Measurements from ENCODE around the gene NHSL1.
A peak's percentile ranks its signal among the peaks of the same experiment; 100 is the strongest.

NHSL1 gene

DNA sequence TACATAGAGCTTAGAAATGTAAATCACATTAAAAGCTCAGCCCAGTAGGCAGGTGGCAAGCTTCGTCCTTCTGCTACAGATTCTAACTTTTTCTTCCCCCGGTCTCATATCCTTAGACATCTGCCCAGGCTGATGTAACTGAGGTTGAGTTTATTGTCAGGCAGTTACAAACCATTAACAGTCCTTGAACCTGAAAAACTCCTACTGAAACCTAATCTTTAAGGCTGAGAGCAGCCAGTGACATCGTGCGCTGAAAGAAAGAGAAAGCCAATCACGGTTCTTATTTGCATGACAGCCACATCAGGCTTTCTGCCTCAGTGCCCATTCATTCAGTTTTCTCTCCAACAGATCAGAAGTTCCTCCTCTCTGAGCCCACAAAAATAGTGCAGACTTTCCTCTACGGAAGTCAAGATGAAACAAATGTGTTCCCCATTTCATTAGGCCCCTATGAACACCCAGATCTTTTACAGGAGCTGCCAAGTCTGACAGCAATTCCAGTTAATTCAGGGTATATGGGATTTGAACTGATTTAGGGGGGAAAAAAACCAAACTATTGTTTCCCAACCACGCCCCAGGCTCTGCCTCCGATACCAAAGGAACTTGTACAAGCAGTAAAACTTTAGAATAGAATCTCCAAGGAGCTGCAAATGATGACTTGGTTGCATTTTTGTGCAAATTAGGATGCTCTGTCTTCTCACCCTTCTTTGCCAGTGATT is at the start of gene NHSL1:
NHSL1 (minus strand) TSS at position 192 of the 716 bp plus-strand sequence. CDS start 204 bp downstream, outside the sequence.
- TF ChIP-seq CTCF (IDR thresholded peaks at IDR 0.05), result no peak
- peaks cover 22 to 36% of the 10 kb centered on the region in 2 experiments for H3K4me1 ChIP-seq (ENCODE audit: control insufficient read depth in 1 of 2, insufficient read depth in 1 of 2, low read depth in 1 of 2, low read length in 1 of 2)
- no peaks in the 10 kb centered on the region for H3K27me3 ChIP-seq
- peak within 1 kb of the TSS; percentile 61 for H3K27ac ChIP-seq
- H3K4me3 ChIP-seq (ENCODE audit: low read depth in 1 of 2, low read length in 1 of 2), result no peak within 1 kb of the TSS
- no peaks in the 10 kb centered on the region for H3K9me3 ChIP-seq
- no peaks in the 10 kb centered on the region for H3K36me3 ChIP-seq

GRCh38 chr6:138546733-138547185 is 47.5 kb upstream of the NHSL1 start:
- no peak for TF ChIP-seq CTCF (IDR thresholded peaks at IDR 0.05)
- no peak overlapping the region for H3K4me3 ChIP-seq (ENCODE audit: low read depth in 1 of 2, low read length in 1 of 2)
- H3K27ac ChIP-seq, result no peak overlapping the region
- H3K9me3 ChIP-seq, result no peaks in the 10 kb centered on the region
- no peaks in the 10 kb centered on the region for H3K27me3 ChIP-seq
- H3K36me3 ChIP-seq, result no peaks in the 10 kb centered on the region
- H3K4me1 ChIP-seq (ENCODE audit: control insufficient read depth in 1 of 2, insufficient read depth in 1 of 2, low read depth in 1 of 2, low read length in 1 of 2), result no peaks in the 10 kb centered on the region

DNA sequence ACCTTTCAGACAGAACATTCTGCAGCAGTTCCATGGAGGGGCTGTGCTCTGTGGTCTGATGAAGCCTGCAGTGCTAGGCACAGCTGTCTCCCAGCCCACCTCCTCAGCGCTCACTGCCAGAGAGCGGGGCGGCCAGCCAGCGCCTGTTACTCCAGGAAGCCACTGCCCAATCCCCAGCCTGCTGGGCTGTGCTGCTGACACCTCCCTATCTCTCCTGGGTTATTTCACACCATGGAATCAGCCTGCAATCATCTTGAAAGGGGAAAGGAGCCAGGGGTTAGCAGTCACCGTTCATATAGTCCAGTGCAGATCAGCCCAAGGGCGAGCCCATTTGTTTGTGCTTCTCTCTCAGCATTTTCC is 46.3 kb upstream of the NHSL1 start:
- Histone ChIP-seq H3K36me3 (no peaks in the 10 kb centered on the region), H3K27ac (no peak overlapping the region), H3K27me3 (no peaks in the 10 kb centered on the region), H3K4me3 (ENCODE audit: low read depth in 1 of 2, low read length in 1 of 2) (no peak overlapping the region), H3K4me1 (ENCODE audit: control insufficient read depth in 1 of 2, insufficient read depth in 1 of 2, low read depth in 1 of 2, low read length in 1 of 2) (no peaks in the 10 kb centered on the region), H3K9me3 (no peaks in the 10 kb centered on the region)
- no peak for TF ChIP-seq CTCF (IDR thresholded peaks at IDR 0.05)

DNA sequence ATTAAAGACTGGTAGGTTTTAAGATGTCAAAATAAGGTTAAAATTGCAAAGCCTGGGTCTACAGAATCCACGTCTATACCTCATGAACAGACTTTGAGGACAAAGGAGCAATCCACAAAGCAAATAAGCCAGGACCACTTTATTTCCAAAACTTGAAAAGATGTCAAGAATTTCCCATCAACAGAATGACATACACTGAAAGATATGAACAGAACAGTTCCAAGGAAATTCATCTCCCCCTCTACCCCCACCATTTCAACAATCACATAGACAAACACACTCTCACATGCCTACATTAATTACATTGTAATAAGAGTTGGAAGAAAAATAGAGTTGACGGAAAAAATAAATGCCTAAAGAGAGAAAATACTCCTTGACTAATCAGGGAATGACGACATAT is 45.2 kb upstream of the NHSL1 start:
- no peaks in the 10 kb centered on the region for H3K4me1 ChIP-seq (ENCODE audit: control insufficient read depth in 1 of 2, insufficient read depth in 1 of 2, low read depth in 1 of 2, low read length in 1 of 2)

GRCh38 chr6:138543657-138544056 is 44.4 kb upstream of the NHSL1 start:
- TF ChIP-seq CTCF (IDR thresholded peaks at IDR 0.05), result no peak
- Histone ChIP-seq H3K36me3 (no peaks in the 10 kb centered on the region), H3K4me3 (ENCODE audit: low read depth in 1 of 2, low read length in 1 of 2) (no peak overlapping the region), H3K27me3 (no peaks in the 10 kb centered on the region), H3K9me3 (no peaks in the 10 kb centered on the region), H3K27ac (no peak overlapping the region), H3K4me1 (ENCODE audit: control insufficient read depth in 1 of 2, insufficient read depth in 1 of 2, low read depth in 1 of 2, low read length in 1 of 2) (no peaks in the 10 kb centered on the region)

More for the DNA sequence above, 45.2 kb upstream of the NHSL1 start:
- no peak overlapping the region for H3K27ac ChIP-seq
- H3K9me3 ChIP-seq, result no peaks in the 10 kb centered on the region
- H3K27me3 ChIP-seq, result no peaks in the 10 kb centered on the region
- H3K36me3 ChIP-seq, result no peaks in the 10 kb centered on the region
- no peak for TF ChIP-seq CTCF (IDR thresholded peaks at IDR 0.05)
- H3K4me3 ChIP-seq (ENCODE audit: low read depth in 1 of 2, low read length in 1 of 2), result no peak overlapping the region
